ENCODE measurements around the gene SUB1.
"Not testable (repeated sequence)": the region's sequence is repeated elsewhere in the genome, so short reads cannot be mapped to it uniquely, and the experiment has no call there.

GRCh38 chr5:32537437-32538029 is 47.8 kb upstream of the SUB1 start:
- not testable (repeated sequence) for TF ChIP-seq EP300 (conservative IDR thresholded peaks at IDR 0.05; ENCODE audit: poor library complexity, severe bottlenecking); CTCF (IDR thresholded peaks at IDR 0.05; ENCODE audit: poor library complexity, severe bottlenecking); EZH2 (IDR thresholded peaks at IDR 0.05; ENCODE audit: borderline replicate concordance, insufficient read depth, low read length, poor library complexity, severe bottlenecking); POLR2AphosphoS5 (IDR thresholded peaks at IDR 0.05); MXI1 (conservative IDR thresholded peaks at IDR 0.05; ENCODE audit: poor library complexity, severe bottlenecking); RAD21 (conservative IDR thresholded peaks at IDR 0.05); TAF1 (IDR thresholded peaks at IDR 0.05; ENCODE audit: low read depth)
